HG03039 (cell line): ENCODE results near the gene ALPI.
"Not testable (repeated sequence)": the region's sequence is repeated elsewhere in the genome, so short reads cannot be mapped to it uniquely, and the experiment has no call there.

Source experiments
- ATAC-seq: cut with Tn5 transposase; IDR thresholded peaks from one replicate; pipeline ENCODE4 v1.9.1; 2021; ENCODE audit warnings: mild to moderate bottlenecking, moderate library complexity; ENCODE audit not compliant: unreplicated experiment

The ALPI gene

DNA sequence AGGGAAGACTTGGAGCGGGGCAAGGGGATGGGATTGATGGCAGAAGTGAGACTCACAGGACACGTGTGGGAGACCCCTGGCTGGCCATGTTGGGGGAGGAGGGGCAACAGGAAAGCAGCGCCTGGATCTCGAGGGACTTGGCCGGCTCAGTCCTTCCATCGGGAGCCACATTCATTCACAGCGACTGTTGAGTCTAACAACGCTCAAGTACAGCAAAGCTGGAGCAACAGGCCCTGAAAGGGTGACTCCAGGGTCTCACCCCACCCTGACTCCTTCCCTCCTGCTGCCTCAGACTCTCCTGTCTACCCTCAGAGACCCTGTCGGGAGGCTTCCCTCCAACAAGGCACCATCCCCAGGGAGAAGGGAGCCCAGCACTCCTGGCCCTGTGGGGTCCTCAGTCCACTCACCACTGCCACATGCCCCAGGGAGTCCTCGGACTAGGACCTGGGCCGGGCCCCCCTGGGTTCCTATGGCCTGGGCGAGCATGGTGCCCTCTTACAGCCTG, 14.8 kb upstream of the ALPI start:
- no peak for ATAC-seq

DNA sequence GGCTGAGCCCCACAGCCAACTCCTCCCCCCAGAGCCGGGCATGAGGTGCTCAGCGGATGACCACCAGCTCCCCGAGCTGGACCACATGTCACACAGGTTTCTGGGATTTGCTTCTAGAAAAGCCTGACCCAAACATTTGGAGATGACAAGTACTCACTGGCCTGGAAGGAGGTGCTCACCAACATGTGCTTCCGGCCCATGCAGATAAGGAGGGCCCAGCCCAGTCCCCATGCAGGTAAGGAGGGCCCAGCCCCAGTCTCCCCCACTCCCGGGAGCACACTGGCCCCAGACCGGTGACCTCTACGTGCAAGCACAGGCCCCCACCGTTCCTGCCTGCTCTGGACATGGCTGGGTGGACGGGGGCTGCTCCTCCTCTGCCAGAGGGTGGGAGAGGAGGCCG, 14.0 kb upstream of the ALPI start:
- ATAC-seq: not testable (repeated sequence)

DNA sequence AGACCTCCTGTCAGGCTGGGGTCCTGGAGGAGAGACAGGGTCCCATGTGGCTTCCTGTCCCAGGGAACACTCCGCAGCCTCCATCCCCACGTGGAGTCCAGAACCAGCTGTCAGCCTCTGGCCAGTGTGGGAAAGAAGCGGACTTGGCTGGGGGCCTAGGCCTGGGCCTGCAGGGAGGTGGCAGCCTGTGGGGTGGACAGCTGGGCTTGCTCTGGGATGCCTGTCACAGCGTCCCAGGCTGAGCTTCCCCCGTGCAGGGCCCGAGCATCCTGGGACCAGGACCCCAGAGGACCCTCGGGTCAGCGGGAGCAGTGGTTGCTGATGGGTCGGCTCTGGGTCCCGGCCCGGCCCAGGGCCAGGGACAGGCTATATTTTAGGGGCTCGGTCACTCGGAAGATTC, 13.5 kb upstream of the ALPI start:
- not testable (repeated sequence) for ATAC-seq

DNA sequence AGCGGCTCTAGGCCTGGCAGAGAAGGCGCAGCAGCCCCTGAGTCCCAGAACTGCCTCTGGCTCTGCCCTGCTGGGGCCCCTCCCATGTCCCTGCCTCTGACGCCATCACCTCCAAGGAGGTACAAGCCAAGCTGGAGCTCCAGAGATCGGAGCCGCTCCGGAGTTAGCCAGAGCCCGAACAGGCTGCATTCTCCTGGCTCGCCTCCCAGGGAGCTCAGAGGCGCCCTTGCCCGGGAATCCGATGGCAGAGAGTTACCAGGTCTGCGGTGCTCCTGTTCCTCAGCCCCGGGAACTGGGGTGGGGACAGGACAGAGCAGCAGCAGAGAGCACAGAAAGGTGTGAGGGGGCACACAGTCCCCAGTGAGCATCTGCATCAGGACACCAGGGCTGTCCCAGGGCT, 12.9 kb upstream of the ALPI start:
- not testable (repeated sequence) for ATAC-seq

- ATAC-seq: not testable (repeated sequence)
Measured at GRCh38 chr2:232443669-232444408, 12.1 kb upstream of the ALPI start.

- no peak for ATAC-seq
Measured at GRCh38 chr2:232444409-232445148, 11.4 kb upstream of the ALPI start.

DNA sequence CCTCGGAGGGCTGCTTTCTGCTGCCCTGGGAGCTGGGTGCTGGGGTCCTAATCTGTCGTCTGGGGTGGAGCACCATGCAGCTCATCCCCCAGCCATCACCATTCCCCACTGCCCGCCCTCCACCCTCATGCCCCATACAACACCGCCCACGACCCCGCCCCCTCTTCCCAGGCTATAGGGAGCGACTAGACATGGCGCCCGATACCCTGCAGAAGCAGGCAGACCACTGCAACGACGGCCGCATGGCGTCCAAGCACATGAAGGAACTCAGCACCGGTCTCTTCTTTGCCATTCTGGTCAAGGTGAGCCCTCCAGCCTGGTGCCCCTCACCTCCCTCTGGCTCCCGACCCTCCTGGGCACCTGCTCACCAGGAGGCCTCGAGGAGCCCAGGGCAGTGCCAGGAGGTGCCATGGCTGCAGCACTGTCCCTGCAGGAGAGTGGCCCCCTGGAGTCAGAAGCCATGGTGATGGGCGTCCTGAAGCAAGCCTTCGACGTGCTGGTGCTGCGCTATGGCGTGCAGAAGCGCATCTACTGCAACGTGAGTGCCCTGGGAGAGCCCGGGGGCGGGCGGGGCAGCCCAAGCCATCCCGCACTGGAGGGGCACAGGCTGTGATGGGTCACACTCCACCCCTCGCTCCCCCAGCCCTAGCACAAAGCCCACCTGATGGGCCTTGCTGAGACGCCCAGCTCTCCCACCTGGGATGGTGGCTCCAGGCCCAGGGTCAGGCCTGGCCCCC, 10.6 kb upstream of the ALPI start:
- ATAC-seq: not testable (repeated sequence)

- not testable (repeated sequence) for ATAC-seq
Measured at GRCh38 chr2:232446266-232446777, 9.6 kb upstream of the ALPI start.

- ATAC-seq: no peak
Measured at GRCh38 chr2:232447091-232447620, 8.8 kb upstream of the ALPI start.

GRCh38 chr2:232447638-232448303, 8.2 kb upstream of the ALPI start:
- no peak for ATAC-seq

GRCh38 chr2:232448304-232448690, 7.7 kb upstream of the ALPI start:
- no peak for ATAC-seq

DNA sequence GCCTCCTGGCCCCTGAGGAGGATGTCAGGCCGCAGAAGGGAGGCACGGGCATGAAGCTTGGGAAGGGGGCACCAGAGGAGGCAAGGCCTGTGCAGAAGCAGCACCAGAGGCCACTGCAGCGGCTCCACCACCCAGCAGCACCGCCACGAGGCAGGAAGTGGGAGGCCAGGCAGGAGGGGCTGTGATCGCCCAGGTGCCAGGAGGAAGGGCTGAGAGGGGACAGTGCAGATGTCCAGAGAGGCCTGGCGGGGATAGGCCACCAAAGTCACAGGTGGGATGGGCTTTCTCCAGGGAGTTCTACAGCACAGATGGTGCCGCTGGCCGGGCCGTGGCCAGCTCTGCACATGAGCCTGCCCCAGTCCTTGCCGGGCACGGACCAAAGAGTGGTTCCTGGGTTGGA, 6.0 kb upstream of the ALPI start:
- ATAC-seq: no peak

DNA sequence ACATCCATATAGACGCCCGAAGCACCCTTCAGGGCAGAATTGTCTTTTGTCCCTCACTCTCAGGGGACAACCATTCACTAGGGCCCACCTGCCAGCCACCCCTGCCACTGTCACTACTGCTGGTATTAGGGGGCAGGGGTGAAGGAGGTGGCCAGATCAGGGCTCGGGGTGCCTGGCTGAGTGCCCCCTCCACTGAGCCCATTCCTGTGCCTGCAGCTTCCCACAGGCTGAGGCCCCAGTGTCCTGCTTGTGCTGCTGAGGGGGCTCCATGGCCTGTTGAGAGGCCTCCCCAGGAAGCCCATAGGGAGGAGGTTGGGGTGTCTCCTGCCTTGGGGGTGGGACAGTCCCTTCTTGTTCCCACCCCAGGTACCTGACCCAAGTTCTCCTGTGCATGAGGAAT, 4.3 kb upstream of the ALPI start:
- ATAC-seq: not testable (repeated sequence)

DNA sequence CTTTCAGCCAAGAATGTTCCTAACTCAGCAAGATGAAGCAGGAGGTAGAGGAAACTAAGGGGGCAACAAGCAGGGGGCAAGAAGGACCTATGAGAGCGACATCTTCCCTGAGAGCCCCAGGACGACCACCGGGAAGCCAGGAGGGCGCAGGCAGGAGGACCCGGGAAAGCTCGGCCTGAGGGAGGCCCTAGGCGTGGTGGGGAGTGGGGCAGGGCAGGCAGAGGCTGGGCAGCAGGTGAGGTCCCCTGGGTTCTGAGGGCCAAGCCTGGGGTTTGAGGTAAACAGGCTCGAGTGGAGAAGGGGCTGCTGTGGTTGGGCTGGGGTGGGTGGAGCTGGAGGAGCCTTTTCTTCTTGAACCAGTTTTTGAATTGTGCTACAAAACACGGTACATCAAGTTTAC, 1.3 kb upstream of the ALPI start:
- ATAC-seq: no peak

GRCh38 chr2:232456296-232457120, 555 bp downstream of the ALPI start:
- ATAC-seq: no peak

GRCh38 chr2:232457121-232458011, 1.4 kb downstream of the ALPI start:
- no peak for ATAC-seq

GRCh38 chr2:232458051-232458660, 2.2 kb downstream of the ALPI start:
- ATAC-seq: no peak
